Fibroblast of villous mesenchyme (primary cell): ENCODE measurements around the gene PPP1CC. TPM values are rescaled to one million over a fixed set of nuclear protein-coding genes. Genes with fewer than 3 reads are reported as not detected.

Experiments
- DNase-seq: peaks from one replicate; pipeline ENCODE4 v3.0.0-alpha.2; 2010; ENCODE audit warnings: low read depth
- H3K4me3 ChIP-seq: 2 replicates; pipeline ENCODE4 v1.5.1; 2011; ENCODE audit warnings: low read depth, mild to moderate bottlenecking, low read length
- CTCF ChIP-seq: IDR thresholded peaks from 2 replicates; pipeline ENCODE4 v1.5.1; 2012; ENCODE audit warnings: low read depth, mild to moderate bottlenecking, low read length; ENCODE audit not compliant: insufficient read depth
- total RNA-seq: library from RNA; depleted of rRNA; stranded (reverse); fragments of >200 nt; gene quantifications from 2 replicates; pipeline ENCODE4 v1.2.3, GENCODE V29; 2012

Gene PPP1CC
- total RNA-seq, 1 donor: 139 TPM

GRCh38 chr12:110699591-110700445 is 42.9 kb downstream of the PPP1CC start:
- no peak overlapping the region for H3K4me3 ChIP-seq
- peak; percentile 25 for TF ChIP-seq CTCF
- no peak for DNase-seq

DNA sequence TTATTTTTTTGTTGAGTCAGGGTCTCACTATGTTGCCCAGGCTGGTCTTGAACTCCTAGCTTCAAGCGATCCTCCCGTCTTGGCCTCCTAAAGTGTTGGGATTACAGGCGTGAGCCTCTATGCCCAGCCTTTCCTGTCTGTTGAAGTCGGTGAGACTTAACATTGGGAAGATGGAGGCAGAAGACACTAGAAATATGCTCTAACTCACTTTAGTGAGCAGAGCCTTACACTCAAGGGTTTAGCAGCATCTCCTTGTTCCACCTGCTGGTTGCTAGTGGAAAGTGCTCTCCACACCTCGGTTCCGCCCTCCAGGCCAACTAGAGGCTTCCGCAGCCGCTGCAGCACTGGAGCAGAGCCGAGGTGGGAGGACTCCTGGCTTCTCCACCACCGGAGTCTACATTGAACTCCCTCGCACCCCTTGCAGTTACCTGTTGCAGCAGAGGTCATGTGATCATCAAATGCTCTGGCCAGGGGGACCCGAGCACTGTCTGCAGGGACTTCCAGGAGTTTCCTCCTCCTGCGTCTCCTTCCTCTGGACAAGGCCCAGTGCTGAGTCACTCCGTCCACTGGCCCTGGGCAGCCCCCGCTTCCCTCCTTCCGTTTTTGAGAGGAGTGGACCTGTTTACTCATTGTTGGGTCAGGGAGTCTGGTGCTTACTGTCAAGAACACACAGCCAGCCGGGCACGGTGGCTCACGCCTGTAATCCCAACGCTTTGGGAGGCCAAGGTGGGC is 44.4 kb downstream of the PPP1CC start:
- DNase-seq: peak; percentile 74
- no peak overlapping the region for H3K4me3 ChIP-seq
- TF ChIP-seq CTCF: peak; percentile 66

GRCh38 chr12:110697236-110697635 is 45.5 kb downstream of the PPP1CC start:
- H3K4me3 ChIP-seq: no peak overlapping the region
- TF ChIP-seq CTCF: no peak
- DNase-seq: no peak

GRCh38 chr12:110696283-110696682 is 46.4 kb downstream of the PPP1CC start:
- no peak overlapping the region for H3K4me3 ChIP-seq
- no peak for TF ChIP-seq CTCF
- no peak for DNase-seq

DNA sequence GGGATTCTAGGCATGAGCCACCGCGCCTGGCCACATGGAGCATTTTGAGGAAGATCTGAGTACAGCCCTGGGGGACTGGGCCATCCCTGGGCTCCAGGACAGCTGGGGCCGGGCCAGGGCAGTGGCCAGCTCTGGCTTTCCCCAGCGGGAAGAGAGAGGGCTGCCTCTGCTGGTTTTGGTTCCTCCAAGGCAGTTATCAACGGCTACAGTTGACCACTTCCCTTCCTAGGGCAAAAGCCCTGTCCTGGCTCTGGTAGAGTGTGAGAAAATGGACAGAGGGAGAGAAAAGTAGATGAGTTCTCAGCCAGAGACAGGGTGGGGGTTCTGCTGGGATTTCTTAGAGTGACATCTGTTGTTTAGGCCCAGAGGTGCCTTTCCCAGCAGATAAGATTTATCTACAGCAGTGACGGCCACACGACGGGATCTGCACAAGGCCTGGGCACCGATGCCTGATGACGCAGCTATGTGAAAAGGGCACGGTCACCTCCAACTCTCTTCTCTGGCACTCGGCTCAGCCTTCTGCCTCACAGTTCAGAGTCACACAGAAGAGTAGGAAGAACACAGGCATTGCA is 48.3 kb downstream of the PPP1CC start:
- no peak for DNase-seq
- TF ChIP-seq CTCF: no peak
- H3K4me3 ChIP-seq: no peak overlapping the region

GRCh38 chr12:110693731-110694130 is 49.0 kb downstream of the PPP1CC start:
- no peak overlapping the region for H3K4me3 ChIP-seq
- peak; percentile 76 for DNase-seq
- no peak for TF ChIP-seq CTCF
